SK-N-MC (cell line): ENCODE results near the gene FAM120AOS.

Experiments used
- EZH2 ChIP-seq: fragments of 200-600 bp; sonication (generic); IDR thresholded peaks from one replicate; pipeline ENCODE4 v1.6.1; 2017; ENCODE audit warnings: antibody characterized with exemption
- FOXP2 ChIP-seq: optimal IDR thresholded peaks from 2 replicates; pipeline ENCODE3; 2011; ENCODE audit warnings: mild to moderate bottlenecking, moderate library complexity; ENCODE audit not compliant: insufficient read depth; ENCODE audit errors: extremely low read length, control extremely low read depth

GRCh38 chr9:93422977-93423616 is 30.3 kb downstream of the FAM120AOS start:
- TF ChIP-seq EZH2 (no peak), FOXP2 (no peak)
